ENCODE data around the gene KREMEN1. TPM values are rescaled to one million over a fixed set of nuclear protein-coding genes. Genes with fewer than 3 reads are reported as not detected.

KREMEN1 gene
- total RNA-seq, 1 donor from 2014 or later = 23.3 TPM

DNA sequence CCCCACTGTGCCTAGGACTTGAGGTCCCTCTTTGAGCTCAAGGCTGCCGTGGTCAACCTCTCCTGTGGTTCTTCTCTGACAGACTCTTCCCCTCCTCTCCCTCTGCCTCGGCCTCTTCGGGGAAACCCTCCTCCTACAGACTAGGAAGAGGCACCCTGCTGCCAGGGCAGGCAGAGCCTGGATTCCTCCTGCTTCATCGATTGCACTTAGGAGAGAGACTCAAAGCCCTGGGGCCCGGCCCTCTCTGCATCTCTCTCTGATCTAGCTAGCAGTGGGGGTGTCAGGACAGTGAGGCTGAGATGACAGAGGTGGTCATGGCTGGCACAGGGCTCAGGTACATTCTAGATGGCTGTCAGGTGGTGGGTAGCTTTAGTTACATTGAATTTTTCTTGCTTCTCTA is 69.3 kb downstream of the KREMEN1 start:
- intact Hi-C loops (cut with DNase I) = no loop called here
- DNase-seq (no peak), ATAC-seq (no peak)
- Histone ChIP-seq H3K9me3 (no peaks in the 10 kb centered on the region), H3K27me3 (no peaks in the 10 kb centered on the region), H3K36me3 (peaks cover 10% of the 10 kb centered on the region), H3K27ac (no peak overlapping the region), H3K4me3 (no peak overlapping the region), H3K4me1 (peaks cover 21% of the 10 kb centered on the region)
- TF ChIP-seq, protein P1, sequence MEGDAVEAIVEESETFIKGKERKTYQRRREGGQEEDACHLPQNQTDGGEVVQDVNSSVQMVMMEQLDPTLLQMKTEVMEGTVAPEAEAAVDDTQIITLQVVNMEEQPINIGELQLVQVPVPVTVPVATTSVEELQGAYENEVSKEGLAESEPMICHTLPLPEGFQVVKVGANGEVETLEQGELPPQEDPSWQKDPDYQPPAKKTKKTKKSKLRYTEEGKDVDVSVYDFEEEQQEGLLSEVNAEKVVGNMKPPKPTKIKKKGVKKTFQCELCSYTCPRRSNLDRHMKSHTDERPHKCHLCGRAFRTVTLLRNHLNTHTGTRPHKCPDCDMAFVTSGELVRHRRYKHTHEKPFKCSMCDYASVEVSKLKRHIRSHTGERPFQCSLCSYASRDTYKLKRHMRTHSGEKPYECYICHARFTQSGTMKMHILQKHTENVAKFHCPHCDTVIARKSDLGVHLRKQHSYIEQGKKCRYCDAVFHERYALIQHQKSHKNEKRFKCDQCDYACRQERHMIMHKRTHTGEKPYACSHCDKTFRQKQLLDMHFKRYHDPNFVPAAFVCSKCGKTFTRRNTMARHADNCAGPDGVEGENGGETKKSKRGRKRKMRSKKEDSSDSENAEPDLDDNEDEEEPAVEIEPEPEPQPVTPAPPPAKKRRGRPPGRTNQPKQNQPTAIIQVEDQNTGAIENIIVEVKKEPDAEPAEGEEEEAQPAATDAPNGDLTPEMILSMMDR (IDR thresholded peaks at IDR 0.05) = no peak

GRCh38 chr22:29143941-29144785 is 71.3 kb downstream of the KREMEN1 start:
- intact Hi-C loops (cut with DNase I) = no loop called here
- H3K9me3 ChIP-seq = no peaks in the 10 kb centered on the region
- no peak overlapping the region for H3K27ac ChIP-seq
- H3K4me3 ChIP-seq = no peak overlapping the region
- H3K36me3 ChIP-seq = peaks cover 10% of the 10 kb centered on the region
- TF ChIP-seq, protein P1 (IDR thresholded peaks at IDR 0.05) = no peak
- no peaks in the 10 kb centered on the region for H3K27me3 ChIP-seq
- peak; percentile 4 for ATAC-seq
- no peak for DNase-seq
- peaks cover 21% of the 10 kb centered on the region for H3K4me1 ChIP-seq

DNA sequence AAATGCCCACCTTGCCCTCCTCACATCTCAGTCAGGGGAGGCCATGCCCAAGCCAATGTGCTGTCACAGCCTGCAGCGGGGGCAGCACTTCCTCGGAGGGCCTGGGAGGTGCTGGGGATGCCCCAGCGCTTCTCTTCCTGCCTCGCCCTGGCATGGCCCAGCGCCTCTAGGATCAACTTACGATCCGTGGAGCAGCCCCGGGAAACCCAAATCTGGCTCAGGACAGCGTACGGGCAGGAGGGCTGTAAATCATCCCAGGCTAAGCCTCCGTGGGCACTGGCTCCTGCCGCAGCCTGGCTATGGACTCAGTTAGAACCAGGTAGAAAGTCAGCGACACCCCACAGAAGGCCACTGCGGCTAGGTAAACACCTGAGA is 71.9 kb downstream of the KREMEN1 start:
- Histone ChIP-seq H3K4me3 (no peak overlapping the region), H3K27ac (peak overlapping the region; percentile 1), H3K27me3 (no peaks in the 10 kb centered on the region), H3K4me1 (peaks cover 18% of the 10 kb centered on the region), H3K9me3 (no peaks in the 10 kb centered on the region), H3K36me3 (peaks cover 10% of the 10 kb centered on the region)
- ATAC-seq (no peak), DNase-seq (no peak)
- intact Hi-C loops (cut with DNase I) = no loop called here
- TF ChIP-seq, protein P1 (IDR thresholded peaks at IDR 0.05) = no peak

- intact Hi-C loops (cut with DNase I) = no loop called here
- Histone ChIP-seq H3K4me1 (peaks cover 12% of the 10 kb centered on the region), H3K4me3 (no peak overlapping the region), H3K9me3 (no peaks in the 10 kb centered on the region), H3K36me3 (peaks cover 10% of the 10 kb centered on the region), H3K27me3 (no peaks in the 10 kb centered on the region), H3K27ac (peak overlapping the region; percentile 1)
- no peak for DNase-seq
- peak; percentile 21 for ATAC-seq
- TF ChIP-seq, protein P1 (IDR thresholded peaks at IDR 0.05) = no peak
Observed at GRCh38 chr22:29145321-29146072, 72.7 kb downstream of the KREMEN1 start.

DNA sequence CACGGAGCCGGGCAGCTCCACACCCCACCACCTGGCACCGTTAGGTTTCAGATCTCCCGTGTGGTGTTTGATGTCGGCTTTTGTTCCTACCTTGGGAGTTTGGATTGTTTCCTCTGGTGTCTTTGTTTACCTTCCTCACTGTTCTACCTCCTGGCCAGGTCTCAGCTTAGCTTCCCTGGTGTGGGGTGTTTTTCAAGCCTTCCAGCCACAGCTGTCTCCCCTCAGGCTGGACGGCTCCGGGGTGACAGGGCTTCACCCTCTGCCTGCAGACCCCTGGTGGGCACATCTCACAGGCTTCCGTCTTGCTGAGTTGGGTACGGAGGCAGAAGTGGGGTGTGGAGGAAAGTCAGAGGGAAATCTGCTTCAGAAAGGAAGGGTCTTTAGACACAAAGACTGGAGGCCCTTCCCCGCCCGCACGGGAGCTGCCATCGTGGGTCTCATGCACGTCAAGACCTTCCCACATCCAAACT is 73.3 kb downstream of the KREMEN1 start:
- peak; percentile 45 for DNase-seq
- intact Hi-C loops (cut with DNase I) = no loop called here
- TF ChIP-seq, protein P1 (IDR thresholded peaks at IDR 0.05) = no peak

More for the DNA sequence above, 73.3 kb downstream of the KREMEN1 start:
- ATAC-seq = no peak
- Histone ChIP-seq H3K27ac (no peak overlapping the region), H3K36me3 (peaks cover 10% of the 10 kb centered on the region), H3K27me3 (no peaks in the 10 kb centered on the region), H3K4me3 (no peak overlapping the region), H3K4me1 (peaks cover 12% of the 10 kb centered on the region), H3K9me3 (no peaks in the 10 kb centered on the region)

All from upper lobe of right lung (tissue), 1 donor.